Naive thymus-derived CD8-positive, alpha-beta T cell (primary cell): ENCODE data around the gene TMED6. TPM values are rescaled to one million over a fixed set of nuclear protein-coding genes. Genes with fewer than 3 reads are reported as not detected.
"Not testable (repeated sequence)": the region's sequence is repeated elsewhere in the genome, so short reads cannot be mapped to it uniquely, and the experiment has no call there.

Experiments used
- ATAC-seq, 2 donors: fragments of 150-1000 bp; cut with Tn5 transposase in 1 of 2; sonication (Bioruptor Pico), chemical (Tn5 transposase) in 1 of 2; 1 replicate in 1 of 2; 2 replicates in 1 of 2; pipeline ENCODE4 v1.10.0; 2021; ENCODE audit warnings: mild to moderate bottlenecking in 2 of 2, moderate library complexity in 2 of 2
- POLR2A ChIA-PET: fragments of 350-600 bp; sonication (Branson Sonifier 250); formaldehyde crosslinking; loops from one replicate; lab custom pipeline; 2021; ENCODE audit warnings: antibody characterized with exemption; lab: Charles Lee
- DNase-seq, 10 donors: peaks; one replicate each; pipeline versions ENCODE4 v3.0.0 to v3.0.0-alpha.2; 2020 to 2022
- H3K27ac Mint-ChIP-seq, 10 donors: one replicate each; pipeline ENCODE4 v1.8.0; 2020 to 2022; ENCODE audit warnings: mild to moderate bottlenecking in 10 of 10, mixed read lengths in 10 of 10, moderate library complexity in 4 of 10, inconsistent platforms in 1 of 10
- H3K27me3 Mint-ChIP-seq, 5 donors: one replicate each; pipeline ENCODE4 v1.8.0; 2021 to 2022; ENCODE audit warnings: mixed read lengths in 5 of 5
- H3K36me3 Mint-ChIP-seq, 3 donors: one replicate each; pipeline ENCODE4 v1.8.0; 2020 to 2022; ENCODE audit warnings: mixed read lengths in 3 of 3, mild to moderate bottlenecking in 2 of 3, inconsistent platforms in 1 of 3
- H3K4me1 Mint-ChIP-seq, 4 donors: one replicate each; pipeline ENCODE4 v1.8.0; 2021 to 2022; ENCODE audit warnings: mixed read lengths in 4 of 4
- H3K4me3 Mint-ChIP-seq, 10 donors: one replicate each; pipeline ENCODE4 v1.8.0; 2020 to 2022; ENCODE audit warnings: mild to moderate bottlenecking in 10 of 10, mixed read lengths in 10 of 10, moderate library complexity in 6 of 10, inconsistent platforms in 1 of 10
- H3K9me3 Mint-ChIP-seq, 9 donors: one replicate each; pipeline ENCODE4 v1.8.0; 2020 to 2022; ENCODE audit warnings: mixed read lengths in 9 of 9, mild to moderate bottlenecking in 3 of 9, inconsistent platforms in 1 of 9, moderate library complexity in 1 of 9
- polyA plus RNA-seq, 3 donors: library from polyadenylated mRNA; unstranded; fragments of 300-500 nt; fragmentation: Illumina TruSeq; gene quantifications; one replicate each; pipeline ENCODE4 v1.2.3, GENCODE V29; 2021
- total RNA-seq, 8 experiments: library from RNA in 2 of 8; stranded (reverse) in 2 of 8; gene quantifications; one replicate each; pipeline ENCODE4 v1.2.3 and lab custom pipeline; 2021 to 2026

TMED6 gene
- total and polyA plus RNA-seq, 5 experiments from 2014 or later: 0.43 to 5.2 (median 4.5) TPM; not detected in 2

- ATAC-seq: no peak
- DNase-seq: no peak
- H3K27me3 Mint-ChIP-seq: no peaks in the 10 kb centered on the region
- no peaks in the 10 kb centered on the region for H3K9me3 Mint-ChIP-seq
- H3K4me1 Mint-ChIP-seq: peaks cover 6 to 32% (median 28%) of the 10 kb centered on the region in 4 donors
- H3K36me3 Mint-ChIP-seq: peaks cover 0 to 73% (median 12%) of the 10 kb centered on the region in 3 donors
- no peak overlapping the region for H3K4me3 Mint-ChIP-seq
- POLR2A ChIA-PET: interaction anchor here (0.6 kb wide), 2 partner anchors 37 to 45 kb away, joined by 3 read pairs; no protein-coding TSS in a partner anchor
- peak overlapping the region in 7 of 10 donors; percentile 11 to 83 (median 61) for H3K27ac Mint-ChIP-seq
Measured at GRCh38 chr16:69378760-69379159, 27.2 kb upstream of the TMED6 start.

GRCh38 chr16:69378036-69378435 lies 26.4 kb upstream of the TMED6 start:
- DNase-seq (no peak), ATAC-seq (no peak)
- H3K27ac Mint-ChIP-seq: peak overlapping the region in 7 of 10 donors; percentile 3 to 93 (median 30)
- H3K36me3 Mint-ChIP-seq: peaks cover 0 to 73% (median 12%) of the 10 kb centered on the region in 3 donors
- H3K4me3 Mint-ChIP-seq: no peak overlapping the region
- no peaks in the 10 kb centered on the region for H3K27me3 Mint-ChIP-seq
- POLR2A ChIA-PET: interaction anchor here (0.6 kb wide), 2 partner anchors 36 to 44 kb away, joined by 3 read pairs; no protein-coding TSS in a partner anchor
- H3K4me1 Mint-ChIP-seq: peaks cover 4 to 30% (median 28%) of the 10 kb centered on the region in 4 donors
- H3K9me3 Mint-ChIP-seq: no peaks in the 10 kb centered on the region

GRCh38 chr16:69376393-69377059 lies 24.9 kb upstream of the TMED6 start:
- ATAC-seq (no peak), DNase-seq (no peak)
- POLR2A ChIA-PET: no interaction called here
- no peaks in the 10 kb centered on the region for H3K9me3 Mint-ChIP-seq
- H3K4me3 Mint-ChIP-seq: no peak overlapping the region
- H3K4me1 Mint-ChIP-seq: peaks cover 3 to 29% (median 23%) of the 10 kb centered on the region in 4 donors
- peak overlapping the region in 1 of 10 donors; percentile 73 for H3K27ac Mint-ChIP-seq
- no peaks in the 10 kb centered on the region for H3K27me3 Mint-ChIP-seq
- H3K36me3 Mint-ChIP-seq: peaks cover 0 to 73% (median 6%) of the 10 kb centered on the region in 3 donors

- H3K4me1 Mint-ChIP-seq: peaks cover 9 to 25% (median 18%) of the 10 kb centered on the region in 4 donors
- H3K36me3 Mint-ChIP-seq: peaks cover 0 to 75% (median 10%) of the 10 kb centered on the region in 3 donors
- peak overlapping the region in 4 of 10 donors; percentile 23 to 60 (median 38) for H3K27ac Mint-ChIP-seq
- POLR2A ChIA-PET: interaction anchor here (0.8 kb wide), 1 partner anchor 12 kb away, joined by 5 read pairs; no protein-coding TSS in a partner anchor
- DNase-seq: no peak
- H3K27me3 Mint-ChIP-seq: no peaks in the 10 kb centered on the region
- no peak for ATAC-seq
- H3K9me3 Mint-ChIP-seq: no peaks in the 10 kb centered on the region
- H3K4me3 Mint-ChIP-seq: no peak overlapping the region
Measured at GRCh38 chr16:69373019-69373418, 21.4 kb upstream of the TMED6 start.

GRCh38 chr16:69371564-69371963 lies 20.0 kb upstream of the TMED6 start:
- Mint-ChIP-seq H3K4me1 (peaks cover 10 to 25% (median 18%) of the 10 kb centered on the region in 4 donors), H3K36me3 (peaks cover 0 to 79% (median 15%) of the 10 kb centered on the region in 3 donors), H3K4me3 (no peak overlapping the region), H3K27me3 (no peaks in the 10 kb centered on the region), H3K27ac (peak overlapping the region in 4 of 10 donors; percentile 4 to 52 (median 30)), H3K9me3 (no peaks in the 10 kb centered on the region)
- DNase-seq (no peak), ATAC-seq (no peak)
- POLR2A ChIA-PET: interaction anchor here (0.7 kb wide), 2 partner anchors 38 to 240 kb away, joined by 3 to 7 read pairs; no protein-coding TSS in a partner anchor

GRCh38 chr16:69368866-69369265 lies 17.3 kb upstream of the TMED6 start:
- Mint-ChIP-seq H3K27ac (no peak overlapping the region), H3K9me3 (no peaks in the 10 kb centered on the region), H3K27me3 (no peaks in the 10 kb centered on the region), H3K36me3 (peaks cover 0 to 95% (median 18%) of the 10 kb centered on the region in 3 donors), H3K4me3 (no peak overlapping the region), H3K4me1 (peaks cover 13 to 25% (median 18%) of the 10 kb centered on the region in 4 donors)
- no peak for ATAC-seq
- DNase-seq: no peak
- POLR2A ChIA-PET: no interaction called here

GRCh38 chr16:69367980-69368379 lies 16.4 kb upstream of the TMED6 start:
- DNase-seq (no peak), ATAC-seq (no peak)
- Mint-ChIP-seq H3K27ac (peak overlapping the region in 2 of 10 donors; percentile 34 to 49), H3K4me3 (no peak overlapping the region), H3K27me3 (no peaks in the 10 kb centered on the region), H3K4me1 (peaks cover 15 to 19% (median 15%) of the 10 kb centered on the region in 4 donors), H3K36me3 (peaks cover 0 to 94% (median 18%) of the 10 kb centered on the region in 3 donors), H3K9me3 (no peaks in the 10 kb centered on the region)
- POLR2A ChIA-PET: interaction anchor here (0.6 kb wide), 1 partner anchor 79 kb away, joined by 5 read pairs; no protein-coding TSS in a partner anchor

- no peaks in the 10 kb centered on the region for H3K9me3 Mint-ChIP-seq
- ATAC-seq (no peak), DNase-seq (no peak)
- no peaks in the 10 kb centered on the region for H3K27me3 Mint-ChIP-seq
- POLR2A ChIA-PET: no interaction called here
- H3K4me3 Mint-ChIP-seq: no peak overlapping the region
- H3K4me1 Mint-ChIP-seq: peaks cover 12 to 24% (median 20%) of the 10 kb centered on the region in 4 donors
- peaks cover 0 to 90% (median 18%) of the 10 kb centered on the region in 3 donors for H3K36me3 Mint-ChIP-seq
- H3K27ac Mint-ChIP-seq: peak overlapping the region in 1 of 10 donors; percentile 53
Measured at GRCh38 chr16:69366431-69366830, 14.8 kb upstream of the TMED6 start.

GRCh38 chr16:69365901-69366300 lies 14.3 kb upstream of the TMED6 start:
- Mint-ChIP-seq H3K36me3 (peaks cover 0 to 90% (median 18%) of the 10 kb centered on the region in 3 donors), H3K9me3 (no peaks in the 10 kb centered on the region), H3K4me1 (peaks cover 10 to 24% (median 21%) of the 10 kb centered on the region in 4 donors), H3K4me3 (no peak overlapping the region), H3K27me3 (no peaks in the 10 kb centered on the region), H3K27ac (peak overlapping the region in 4 of 10 donors; percentile 1 to 69 (median 34))
- no peak for ATAC-seq
- POLR2A ChIA-PET: no interaction called here
- DNase-seq: no peak

- no peak for DNase-seq
- peak overlapping the region in 2 of 10 donors; percentile 41 to 74 for H3K27ac Mint-ChIP-seq
- H3K4me3 Mint-ChIP-seq: no peak overlapping the region
- POLR2A ChIA-PET: interaction anchor here (0.8 kb wide), 1 partner anchor 981 kb away, joined by 3 read pairs; no protein-coding TSS in a partner anchor
- peaks cover 4 to 17% (median 16%) of the 10 kb centered on the region in 4 donors for H3K4me1 Mint-ChIP-seq
- H3K36me3 Mint-ChIP-seq: peaks cover 0 to 85% (median 11%) of the 10 kb centered on the region in 3 donors
- no peaks in the 10 kb centered on the region for H3K9me3 Mint-ChIP-seq
- no peak for ATAC-seq
- no peaks in the 10 kb centered on the region for H3K27me3 Mint-ChIP-seq
Measured at GRCh38 chr16:69364088-69364487, 12.5 kb upstream of the TMED6 start.

GRCh38 chr16:69363281-69363717 lies 11.7 kb upstream of the TMED6 start:
- no peaks in the 10 kb centered on the region for H3K9me3 Mint-ChIP-seq
- H3K27me3 Mint-ChIP-seq: no peaks in the 10 kb centered on the region
- H3K4me3 Mint-ChIP-seq: no peak overlapping the region
- no peak for ATAC-seq
- no peak for DNase-seq
- peak overlapping the region in 2 of 10 donors; percentile 11 to 78 for H3K27ac Mint-ChIP-seq
- H3K36me3 Mint-ChIP-seq: peaks cover 0 to 78% (median 11%) of the 10 kb centered on the region in 3 donors
- POLR2A ChIA-PET: no interaction called here
- H3K4me1 Mint-ChIP-seq: peaks cover 4 to 17% (median 16%) of the 10 kb centered on the region in 4 donors

- DNase-seq, H3K27me3 Mint-ChIP-seq, H3K9me3 Mint-ChIP-seq, H3K4me3 Mint-ChIP-seq, ATAC-seq: not testable (repeated sequence)
- Mint-ChIP-seq H3K36me3 (peaks cover 0 to 78% (median under 1%) of the 10 kb centered on the region in 3 donors), H3K27ac (peak overlapping the region in 1 of 10 donors; percentile 13), H3K4me1 (peaks cover 4 to 17% (median 13%) of the 10 kb centered on the region in 4 donors)
- POLR2A ChIA-PET: interaction anchor here (0.7 kb wide), 1 partner anchor 11 kb away, joined by 3 read pairs; no protein-coding TSS in a partner anchor
Measured at GRCh38 chr16:69360070-69360469, 8.5 kb upstream of the TMED6 start.
